ENCODE measurements around the gene MNAT1.

Gene MNAT1

DNA sequence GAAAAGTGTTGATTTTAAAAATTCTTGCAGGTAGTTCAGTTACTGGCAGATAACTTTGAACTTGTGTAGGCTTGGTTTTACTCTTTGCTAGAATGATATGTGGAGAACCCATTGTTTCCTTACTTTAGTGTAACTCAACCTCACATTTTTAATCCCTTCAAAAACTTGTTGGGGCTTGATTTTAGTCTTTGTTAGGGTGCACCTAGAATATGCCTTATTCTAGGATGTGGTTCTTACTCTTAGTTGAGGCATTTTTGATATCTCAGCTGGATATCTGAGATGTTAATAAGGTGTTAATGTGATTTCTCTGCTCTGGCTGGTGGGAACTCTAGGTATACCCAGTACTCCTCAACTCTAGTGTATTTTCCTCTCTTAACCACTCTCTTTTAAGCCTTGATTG, 10.0 kb downstream of the MNAT1 start:
- H3K4me1 ChIP-seq (ENCODE audit: control insufficient read depth, insufficient read depth, low read length): no peaks in the 10 kb centered on the region
- no peaks in the 10 kb centered on the region for H3K27me3 ChIP-seq (ENCODE audit: control insufficient read depth, insufficient read depth, low read length)
- no peaks in the 10 kb centered on the region for H3K36me3 ChIP-seq (ENCODE audit: control insufficient read depth, insufficient read depth, low read length)
- no peaks in the 10 kb centered on the region for H3K9me3 ChIP-seq (ENCODE audit: control insufficient read depth, insufficient read depth, low read length)
- H3K9ac ChIP-seq (ENCODE audit: low read depth, low read length): no peak overlapping the region
- H3K4me3 ChIP-seq (ENCODE audit: low read depth, low read length): no peak overlapping the region

- no peak overlapping the region for H3K9ac ChIP-seq (ENCODE audit: low read depth, low read length)
These were observed 18.9 kb downstream of the MNAT1 start for GRCh38 chr14:60753264-60754119.

DNA sequence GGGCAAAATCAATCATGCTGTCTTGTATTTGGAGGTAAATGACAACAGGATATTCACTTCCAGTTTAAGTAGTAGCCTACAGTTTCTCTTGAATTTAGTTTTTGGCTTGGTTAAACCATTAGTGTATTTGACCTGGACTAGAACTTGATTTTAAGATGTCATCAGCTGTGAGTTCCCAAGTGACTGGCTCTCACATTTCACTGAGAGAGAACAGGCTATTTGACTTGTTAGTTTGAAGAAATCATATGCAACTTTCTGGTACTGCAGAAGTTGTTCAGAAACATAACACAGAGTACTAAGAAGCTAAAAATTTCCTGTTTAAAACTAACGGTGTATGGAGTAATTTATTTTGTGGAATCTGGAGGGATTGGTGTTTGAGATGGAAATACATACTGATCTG, 22.3 kb downstream of the MNAT1 start:
- H3K9ac ChIP-seq (ENCODE audit: low read depth, low read length): no peak overlapping the region
- H3K9me3 ChIP-seq (ENCODE audit: control insufficient read depth, insufficient read depth, low read length): no peaks in the 10 kb centered on the region
- no peaks in the 10 kb centered on the region for H3K27me3 ChIP-seq (ENCODE audit: control insufficient read depth, insufficient read depth, low read length)
- H3K4me3 ChIP-seq (ENCODE audit: low read depth, low read length): no peak overlapping the region
- H3K36me3 ChIP-seq (ENCODE audit: control insufficient read depth, insufficient read depth, low read length): no peaks in the 10 kb centered on the region
- H3K4me1 ChIP-seq (ENCODE audit: control insufficient read depth, insufficient read depth, low read length): peaks cover 27% of the 10 kb centered on the region

More at GRCh38 chr14:60753264-60754119, 18.9 kb downstream of the MNAT1 start:
- Histone ChIP-seq H3K4me3 (ENCODE audit: low read depth, low read length) (no peak overlapping the region), H3K27me3 (ENCODE audit: control insufficient read depth, insufficient read depth, low read length) (no peaks in the 10 kb centered on the region), H3K9me3 (ENCODE audit: control insufficient read depth, insufficient read depth, low read length) (no peaks in the 10 kb centered on the region), H3K36me3 (ENCODE audit: control insufficient read depth, insufficient read depth, low read length) (no peaks in the 10 kb centered on the region), H3K4me1 (ENCODE audit: control insufficient read depth, insufficient read depth, low read length) (peaks cover 2% of the 10 kb centered on the region)

GRCh38 chr14:60757567-60758002, 23.0 kb downstream of the MNAT1 start:
- Histone ChIP-seq H3K9me3 (ENCODE audit: control insufficient read depth, insufficient read depth, low read length) (no peaks in the 10 kb centered on the region), H3K4me1 (ENCODE audit: control insufficient read depth, insufficient read depth, low read length) (peaks cover 27% of the 10 kb centered on the region), H3K36me3 (ENCODE audit: control insufficient read depth, insufficient read depth, low read length) (no peaks in the 10 kb centered on the region), H3K4me3 (ENCODE audit: low read depth, low read length) (no peak overlapping the region), H3K27me3 (ENCODE audit: control insufficient read depth, insufficient read depth, low read length) (no peaks in the 10 kb centered on the region), H3K9ac (ENCODE audit: low read depth, low read length) (no peak overlapping the region)

- H3K36me3 ChIP-seq (ENCODE audit: control insufficient read depth, insufficient read depth, low read length): no peaks in the 10 kb centered on the region
- H3K4me3 ChIP-seq (ENCODE audit: low read depth, low read length): no peak overlapping the region
- H3K27me3 ChIP-seq (ENCODE audit: control insufficient read depth, insufficient read depth, low read length): no peaks in the 10 kb centered on the region
- no peak overlapping the region for H3K9ac ChIP-seq (ENCODE audit: low read depth, low read length)
- no peaks in the 10 kb centered on the region for H3K9me3 ChIP-seq (ENCODE audit: control insufficient read depth, insufficient read depth, low read length)
- peaks cover 27% of the 10 kb centered on the region for H3K4me1 ChIP-seq (ENCODE audit: control insufficient read depth, insufficient read depth, low read length)
These were observed 24.3 kb downstream of the MNAT1 start for GRCh38 chr14:60758885-60759284.

DNA sequence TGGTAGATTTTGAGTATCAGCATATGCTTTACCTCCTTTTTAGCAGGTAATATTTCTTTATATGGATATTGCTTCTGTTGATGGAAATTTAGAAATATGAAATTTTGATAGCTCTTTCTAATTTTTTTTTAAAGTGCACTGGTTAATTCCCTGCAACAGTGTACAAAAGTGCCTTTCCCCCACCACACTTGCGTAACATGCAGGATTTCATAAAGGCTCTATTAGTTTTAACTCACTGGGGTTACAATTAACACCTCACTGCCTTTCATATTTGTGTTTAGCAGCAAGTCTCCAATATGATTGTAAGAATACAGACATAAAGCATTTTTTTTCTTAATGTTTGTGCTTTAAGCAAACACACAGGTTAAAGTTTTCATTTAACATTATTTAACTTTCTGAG, 25.6 kb downstream of the MNAT1 start:
- H3K36me3 ChIP-seq (ENCODE audit: control insufficient read depth, insufficient read depth, low read length): no peaks in the 10 kb centered on the region

DNA sequence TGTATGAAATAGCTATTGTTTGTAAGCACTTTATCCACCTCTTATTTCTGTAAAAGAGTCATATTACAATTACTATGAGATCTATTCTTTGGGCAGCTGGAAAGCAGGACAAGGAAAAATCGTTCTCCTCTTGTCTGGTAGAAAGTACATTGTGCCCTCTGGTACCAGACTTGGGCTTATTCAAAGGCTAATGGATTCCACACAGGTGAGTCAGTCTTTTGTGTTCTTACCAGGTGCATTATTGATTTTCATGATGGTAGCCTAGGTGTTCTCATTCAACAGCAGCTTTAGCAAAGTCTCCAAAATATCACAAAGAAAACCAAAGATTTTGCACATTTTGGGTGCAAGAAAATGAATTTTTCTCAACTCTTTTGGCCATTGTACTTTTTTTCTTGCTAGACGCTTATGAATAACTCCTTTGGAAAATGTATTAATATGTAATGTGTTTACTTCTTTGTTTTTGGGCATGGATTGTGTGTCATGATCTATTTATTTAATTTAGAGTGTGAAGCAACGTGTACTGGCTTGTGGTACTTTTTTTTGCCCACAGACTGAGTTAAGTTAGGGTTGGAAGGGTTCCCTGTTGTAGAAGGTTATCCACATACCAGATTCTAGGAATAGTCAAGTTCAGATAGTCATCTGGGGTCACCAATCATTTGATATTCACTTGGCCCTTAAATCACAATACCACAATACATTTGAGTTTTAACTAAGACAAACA, 26.2 kb downstream of the MNAT1 start:
- Histone ChIP-seq H3K36me3 (ENCODE audit: control insufficient read depth, insufficient read depth, low read length) (no peaks in the 10 kb centered on the region), H3K4me1 (ENCODE audit: control insufficient read depth, insufficient read depth, low read length) (peaks cover 27% of the 10 kb centered on the region), H3K27me3 (ENCODE audit: control insufficient read depth, insufficient read depth, low read length) (no peaks in the 10 kb centered on the region), H3K4me3 (ENCODE audit: low read depth, low read length) (no peak overlapping the region), H3K9ac (ENCODE audit: low read depth, low read length) (no peak overlapping the region), H3K9me3 (ENCODE audit: control insufficient read depth, insufficient read depth, low read length) (no peaks in the 10 kb centered on the region)

More for the DNA sequence above, 25.6 kb downstream of the MNAT1 start:
- Histone ChIP-seq H3K9me3 (ENCODE audit: control insufficient read depth, insufficient read depth, low read length) (no peaks in the 10 kb centered on the region), H3K27me3 (ENCODE audit: control insufficient read depth, insufficient read depth, low read length) (no peaks in the 10 kb centered on the region), H3K9ac (ENCODE audit: low read depth, low read length) (no peak overlapping the region), H3K4me1 (ENCODE audit: control insufficient read depth, insufficient read depth, low read length) (peaks cover 27% of the 10 kb centered on the region), H3K4me3 (ENCODE audit: low read depth, low read length) (no peak overlapping the region)

DNA sequence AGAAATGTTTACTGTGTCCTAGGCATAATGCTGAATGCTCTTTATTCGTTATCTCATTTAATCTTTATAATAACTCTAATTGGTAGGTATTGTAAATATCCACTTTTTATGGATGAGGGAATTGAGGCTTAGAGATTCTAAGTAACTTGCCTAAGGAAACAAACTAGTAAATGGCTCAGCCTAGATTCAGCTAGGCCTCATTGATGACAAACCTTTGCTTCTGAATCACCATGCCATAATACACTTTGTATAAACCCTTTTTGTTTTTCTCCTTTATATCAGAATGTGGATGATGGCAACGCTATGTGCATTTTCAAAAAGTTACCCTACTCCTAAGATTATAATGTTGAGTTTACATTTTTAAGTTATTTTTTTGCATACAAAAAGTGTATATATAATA, 34.0 kb downstream of the MNAT1 start:
- Histone ChIP-seq H3K4me3 (ENCODE audit: low read depth, low read length) (no peak overlapping the region), H3K9me3 (ENCODE audit: control insufficient read depth, insufficient read depth, low read length) (no peaks in the 10 kb centered on the region), H3K9ac (ENCODE audit: low read depth, low read length) (no peak overlapping the region), H3K27me3 (ENCODE audit: control insufficient read depth, insufficient read depth, low read length) (no peaks in the 10 kb centered on the region), H3K4me1 (ENCODE audit: control insufficient read depth, insufficient read depth, low read length) (no peaks in the 10 kb centered on the region), H3K36me3 (ENCODE audit: control insufficient read depth, insufficient read depth, low read length) (no peaks in the 10 kb centered on the region)

GRCh38 chr14:60771117-60771516, 36.6 kb downstream of the MNAT1 start:
- Histone ChIP-seq H3K36me3 (ENCODE audit: control insufficient read depth, insufficient read depth, low read length) (no peaks in the 10 kb centered on the region), H3K4me3 (ENCODE audit: low read depth, low read length) (no peak overlapping the region), H3K9me3 (ENCODE audit: control insufficient read depth, insufficient read depth, low read length) (no peaks in the 10 kb centered on the region), H3K9ac (ENCODE audit: low read depth, low read length) (no peak overlapping the region), H3K4me1 (ENCODE audit: control insufficient read depth, insufficient read depth, low read length) (no peaks in the 10 kb centered on the region), H3K27me3 (ENCODE audit: control insufficient read depth, insufficient read depth, low read length) (no peaks in the 10 kb centered on the region)

DNA sequence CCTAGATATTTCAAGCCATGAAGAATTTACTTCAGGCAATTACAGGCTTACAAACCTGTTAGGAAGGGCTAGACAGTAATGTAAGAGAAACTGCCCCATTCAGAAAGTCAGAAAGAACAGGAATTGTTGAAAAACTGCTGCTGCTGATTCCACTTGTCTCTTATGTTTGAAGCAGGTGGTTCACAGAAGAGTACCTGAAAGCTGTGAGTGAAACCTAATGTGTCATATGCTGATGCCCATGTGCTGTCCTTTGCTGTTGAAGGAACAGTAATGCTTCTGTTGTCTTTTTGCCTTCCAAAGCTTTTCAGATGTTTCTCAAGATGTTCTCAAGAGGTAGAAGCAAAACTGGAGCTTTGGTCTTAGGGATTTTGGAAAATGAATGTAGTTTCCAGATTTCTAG, 39.0 kb downstream of the MNAT1 start:
- no peaks in the 10 kb centered on the region for H3K4me1 ChIP-seq (ENCODE audit: control insufficient read depth, insufficient read depth, low read length)
- no peak overlapping the region for H3K4me3 ChIP-seq (ENCODE audit: low read depth, low read length)
- H3K9me3 ChIP-seq (ENCODE audit: control insufficient read depth, insufficient read depth, low read length): no peaks in the 10 kb centered on the region
- no peaks in the 10 kb centered on the region for H3K27me3 ChIP-seq (ENCODE audit: control insufficient read depth, insufficient read depth, low read length)
- H3K36me3 ChIP-seq (ENCODE audit: control insufficient read depth, insufficient read depth, low read length): no peaks in the 10 kb centered on the region
- no peak overlapping the region for H3K9ac ChIP-seq (ENCODE audit: low read depth, low read length)

- no peaks in the 10 kb centered on the region for H3K4me1 ChIP-seq (ENCODE audit: control insufficient read depth, insufficient read depth, low read length)
- no peak overlapping the region for H3K9ac ChIP-seq (ENCODE audit: low read depth, low read length)
- no peaks in the 10 kb centered on the region for H3K36me3 ChIP-seq (ENCODE audit: control insufficient read depth, insufficient read depth, low read length)
- H3K4me3 ChIP-seq (ENCODE audit: low read depth, low read length): no peak overlapping the region
- H3K27me3 ChIP-seq (ENCODE audit: control insufficient read depth, insufficient read depth, low read length): no peaks in the 10 kb centered on the region
- H3K9me3 ChIP-seq (ENCODE audit: control insufficient read depth, insufficient read depth, low read length): no peaks in the 10 kb centered on the region
These were observed 40.7 kb downstream of the MNAT1 start for GRCh38 chr14:60775296-60775695.

All from iPS-15b (cell line).